GM21381 (cell line): Measurements from ENCODE around the gene SLC1A2.

Experiments
- ATAC-seq: cut with Tn5 transposase; IDR thresholded peaks from one replicate; pipeline ENCODE4 v1.9.1; 2021; ENCODE audit warnings: mild to moderate bottlenecking, moderate library complexity; ENCODE audit not compliant: unreplicated experiment

SLC1A2 gene

DNA sequence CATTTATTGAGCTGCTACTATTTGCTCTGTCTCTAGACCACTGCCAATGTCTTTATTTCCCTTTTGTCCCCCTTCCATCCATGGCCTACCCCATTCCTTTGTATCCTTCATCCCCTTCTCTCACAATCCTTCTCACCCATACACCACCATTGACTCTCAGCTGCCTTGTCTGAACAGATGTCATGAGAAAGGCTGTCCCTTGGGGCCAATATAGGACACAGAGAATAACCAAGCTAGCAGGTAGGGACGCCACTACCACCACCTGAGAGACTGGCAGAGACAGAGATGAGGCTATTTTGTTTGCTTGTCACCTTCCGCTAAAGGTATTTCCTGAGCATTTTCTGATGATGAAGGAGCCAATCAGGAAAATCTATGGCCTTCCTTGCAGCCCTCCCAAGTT lies 141.5 kb downstream of the SLC1A2 start:
- no peak for ATAC-seq

DNA sequence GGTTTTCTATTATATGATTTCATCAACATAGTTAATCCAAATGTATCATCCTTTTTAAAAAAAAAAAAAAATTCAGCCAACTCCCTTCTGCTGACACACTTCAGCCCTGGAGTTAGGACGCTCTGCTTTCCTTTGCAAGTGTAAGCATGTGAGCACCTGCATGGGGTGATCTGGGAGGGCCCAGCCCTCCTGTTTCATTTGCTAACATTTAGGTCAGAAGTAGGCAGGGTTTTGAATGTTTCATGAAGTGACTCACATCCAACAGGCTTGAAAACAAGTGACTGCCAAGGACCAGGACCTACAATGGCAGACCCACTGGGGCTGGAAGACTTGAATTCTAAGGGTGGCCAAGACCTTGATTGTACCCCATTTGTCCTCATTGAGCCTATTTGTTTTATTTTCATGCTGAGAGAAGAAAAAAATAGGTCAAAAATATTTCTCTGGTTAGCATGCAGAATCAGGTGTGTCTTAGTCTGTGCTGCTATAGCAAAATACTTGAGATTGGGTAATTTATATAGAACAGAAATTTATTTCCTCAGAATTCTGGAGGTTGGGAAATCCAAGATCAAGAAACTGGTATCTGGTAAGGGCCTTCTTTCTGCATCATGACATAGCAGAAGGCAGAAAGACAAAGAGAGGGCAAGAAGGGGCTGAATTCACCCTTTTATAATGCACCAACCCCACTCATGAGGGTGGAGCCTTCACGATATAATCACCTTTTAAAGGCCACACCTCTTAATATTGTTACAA lies 142.8 kb downstream of the SLC1A2 start:
- ATAC-seq, result no peak

GRCh38 chr11:35275786-35276170 lies 143.6 kb downstream of the SLC1A2 start:
- ATAC-seq, result no peak

GRCh38 chr11:35274909-35275785 lies 144.2 kb downstream of the SLC1A2 start:
- no peak for ATAC-seq

GRCh38 chr11:35272391-35272902 lies 146.9 kb downstream of the SLC1A2 start:
- ATAC-seq, result peak; percentile 85

GRCh38 chr11:35271031-35271430 lies 148.3 kb downstream of the SLC1A2 start:
- no peak for ATAC-seq

- ATAC-seq, result no peak
Observed at GRCh38 chr11:35270342-35270741, 149.0 kb downstream of the SLC1A2 start.

DNA sequence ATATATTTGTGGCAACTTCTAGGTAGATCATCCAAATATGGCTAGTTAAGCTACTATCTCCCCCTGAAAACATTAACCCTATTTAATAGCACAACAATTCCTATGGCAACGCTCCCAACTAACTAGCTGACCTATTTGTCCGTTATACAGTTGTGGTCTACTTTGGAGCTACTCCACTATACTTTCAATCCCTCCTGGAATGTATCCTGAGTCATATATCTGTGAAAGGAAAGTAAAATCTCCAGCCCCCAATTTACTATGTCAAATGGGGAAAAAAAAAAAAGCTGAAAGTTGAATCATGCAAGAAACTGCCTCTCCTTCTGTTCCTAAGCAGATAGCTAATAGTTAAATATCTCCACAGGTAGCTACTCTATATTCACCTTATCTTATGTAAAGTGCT lies 151.9 kb downstream of the SLC1A2 start:
- ATAC-seq, result no peak

DNA sequence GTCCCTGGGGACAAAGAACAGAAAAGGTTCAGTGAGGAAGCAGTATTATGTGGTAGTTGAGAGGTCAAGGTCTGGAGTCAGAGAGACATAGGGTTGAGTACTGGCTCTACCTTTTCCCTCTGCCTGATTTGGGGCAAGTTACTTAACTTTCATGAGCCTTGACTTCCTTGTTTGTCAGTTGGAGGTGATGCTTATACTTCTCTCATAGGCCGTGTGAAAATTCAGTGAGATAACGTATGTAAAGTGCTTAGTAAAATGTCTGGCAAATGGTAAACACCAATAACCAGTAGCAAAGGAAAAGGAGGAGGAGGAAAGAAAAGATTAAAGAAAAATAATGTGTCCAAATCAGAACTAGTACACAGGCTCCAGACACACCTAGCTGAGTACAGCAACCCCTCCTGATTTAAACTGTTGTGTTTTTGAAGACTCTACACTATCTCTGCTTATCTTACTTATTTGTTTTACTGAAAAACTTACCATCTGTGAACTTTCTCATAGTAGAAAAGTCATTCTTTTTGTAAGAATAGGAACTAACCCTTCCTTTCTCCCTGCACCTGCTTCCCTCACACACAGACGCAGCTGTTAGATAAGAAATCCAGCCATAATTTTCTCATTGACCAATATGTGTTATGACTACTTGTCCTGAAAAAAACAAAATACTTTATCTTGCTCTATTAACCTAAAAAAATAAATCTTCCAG lies 153.5 kb downstream of the SLC1A2 start:
- no peak for ATAC-seq

DNA sequence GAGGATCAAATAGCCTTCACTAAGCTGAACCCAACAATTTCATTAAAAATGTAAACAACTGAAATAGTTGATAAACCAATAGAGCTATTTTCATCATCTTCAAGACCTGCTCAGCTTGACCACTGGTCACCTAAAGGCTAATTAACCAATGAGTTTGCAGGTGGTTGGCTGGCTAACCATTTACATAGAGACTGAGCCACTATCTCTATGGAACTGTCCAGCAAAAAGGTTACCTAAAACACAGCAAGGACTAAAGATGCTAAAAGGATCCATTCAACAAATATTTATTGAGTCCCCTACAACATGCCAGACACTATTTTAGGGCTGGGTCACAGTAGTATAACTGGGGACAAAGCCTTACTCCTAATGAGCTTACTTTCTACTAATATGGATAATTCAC lies 156.6 kb downstream of the SLC1A2 start:
- ATAC-seq, result no peak

GRCh38 chr11:35262056-35262455 lies 157.3 kb downstream of the SLC1A2 start:
- no peak for ATAC-seq

GRCh38 chr11:35261197-35261596 lies 158.2 kb downstream of the SLC1A2 start:
- no peak for ATAC-seq

DNA sequence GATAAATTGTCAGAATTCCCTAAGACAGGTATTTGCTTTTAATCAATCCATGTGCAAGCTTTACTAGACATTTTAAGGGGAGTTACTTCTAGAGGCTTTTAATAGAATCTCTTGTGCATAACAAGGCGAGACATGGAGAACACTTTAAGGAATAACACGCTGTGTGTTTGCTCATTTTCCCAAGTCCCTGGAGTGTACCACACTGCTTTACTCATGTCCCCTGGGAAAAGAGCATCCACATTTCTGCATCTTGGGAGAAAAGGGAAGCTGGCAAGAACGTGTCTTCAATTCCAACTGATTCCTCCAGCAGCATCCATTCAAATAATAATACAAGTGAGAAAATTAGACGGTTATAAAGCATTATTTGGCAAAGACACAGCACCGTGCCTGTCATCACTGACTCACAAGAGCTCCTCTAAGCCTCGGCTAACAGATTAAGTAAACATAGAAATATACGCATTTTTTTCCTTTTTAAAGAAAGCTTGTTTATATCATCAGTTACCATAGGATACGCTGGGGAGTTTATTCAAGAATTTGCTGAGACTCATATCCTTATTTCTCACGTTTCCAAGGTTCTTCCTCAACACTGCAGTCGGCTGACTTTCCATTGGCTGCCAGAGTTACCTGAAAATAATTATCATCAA lies 158.9 kb downstream of the SLC1A2 start:
- ATAC-seq, result no peak

DNA sequence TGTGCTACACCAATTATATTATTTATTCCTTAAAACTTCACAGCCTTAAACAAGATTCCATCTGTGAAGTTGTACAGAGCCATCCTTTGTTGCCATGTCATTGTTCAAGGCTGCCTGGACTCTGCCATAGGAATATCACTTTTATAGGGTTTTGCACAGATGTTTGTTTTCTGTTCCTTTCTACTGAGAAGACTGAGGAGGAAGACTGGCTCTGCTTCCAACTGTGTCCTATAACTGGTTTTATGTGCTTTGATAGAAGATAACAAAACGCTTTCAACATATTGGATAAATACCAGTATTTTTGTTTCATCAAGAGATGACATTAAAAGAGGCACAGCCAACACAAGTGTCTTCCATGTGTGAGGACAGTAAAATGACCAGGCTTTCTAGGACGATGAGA lies 159.8 kb downstream of the SLC1A2 start:
- no peak for ATAC-seq

GRCh38 chr11:35257281-35257680 lies 162.1 kb downstream of the SLC1A2 start:
- ATAC-seq, result peak; percentile 100

DNA sequence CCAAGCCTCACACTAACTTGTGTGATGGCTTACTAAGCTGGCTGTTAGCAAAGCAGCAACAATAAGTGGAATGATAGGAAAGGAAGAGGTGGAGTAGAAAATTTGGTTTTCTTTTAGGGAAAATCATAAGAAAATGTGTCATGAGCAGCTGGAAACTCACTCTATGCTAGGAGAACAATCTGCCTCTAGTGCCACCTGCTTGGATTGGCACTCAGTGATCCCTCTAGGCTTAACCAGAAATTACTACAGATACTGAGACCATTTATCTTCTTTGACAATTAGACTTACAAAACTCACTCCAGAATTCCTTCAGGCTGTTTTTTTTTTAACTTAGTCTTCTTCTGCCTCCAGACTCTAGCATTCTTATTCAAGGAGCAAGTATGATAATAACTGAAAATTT lies 163.1 kb downstream of the SLC1A2 start:
- ATAC-seq, result no peak

- no peak for ATAC-seq
Observed at GRCh38 chr11:35255514-35255913, 163.8 kb downstream of the SLC1A2 start.

- no peak for ATAC-seq
Observed at GRCh38 chr11:35253237-35253636, 166.1 kb downstream of the SLC1A2 start.

DNA sequence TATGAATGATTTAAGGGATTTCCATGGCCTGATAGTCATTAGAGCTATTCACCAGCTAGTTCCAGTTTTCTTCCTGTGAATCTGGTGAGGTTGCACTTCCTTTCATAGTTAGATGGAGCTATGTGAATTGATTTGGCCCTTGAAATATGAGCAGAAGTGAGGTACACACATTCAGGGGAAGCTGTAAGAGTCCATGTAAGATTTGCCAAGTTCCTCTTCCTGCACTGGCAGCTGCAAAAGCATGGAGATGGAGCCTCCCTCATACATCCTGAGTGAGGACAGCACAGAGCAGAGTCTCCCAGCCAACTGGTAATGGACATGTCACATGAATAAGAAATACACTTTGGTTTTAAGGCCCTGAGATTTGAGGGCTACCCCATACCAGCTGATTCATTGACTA lies 168.7 kb downstream of the SLC1A2 start:
- no peak for ATAC-seq

GRCh38 chr11:35250192-35250591 lies 169.2 kb downstream of the SLC1A2 start:
- no peak for ATAC-seq
